ENCODE measurements around the gene RBMS3.

Gene RBMS3

GRCh38 chr3:29426302-29427226 lies 145.7 kb downstream of the RBMS3 start:
- H3K4me1 Mint-ChIP-seq: peaks cover 44% of the 10 kb centered on the region
- no peaks in the 10 kb centered on the region for H3K36me3 Mint-ChIP-seq (ENCODE audit: low read depth)
- H3K4me3 Mint-ChIP-seq: no peak overlapping the region
- peak overlapping the region in 1 of 3 experiments; percentile 29 for H3K27ac Mint-ChIP-seq
- no peaks in the 10 kb centered on the region for H3K9me3 Mint-ChIP-seq
- H3K27me3 Mint-ChIP-seq (ENCODE audit: low read depth): no peaks in the 10 kb centered on the region
- TF ChIP-seq CTCF (IDR thresholded peaks at IDR 0.05; ENCODE audit: unreplicated experiment in 3 of 3): no peak

- peak overlapping the region in 2 of 3 experiments; percentile 2 to 29 for H3K27ac Mint-ChIP-seq
- no peak for TF ChIP-seq CTCF (IDR thresholded peaks at IDR 0.05; ENCODE audit: unreplicated experiment in 3 of 3)
- no peaks in the 10 kb centered on the region for H3K36me3 Mint-ChIP-seq (ENCODE audit: low read depth)
- H3K9me3 Mint-ChIP-seq: no peaks in the 10 kb centered on the region
- H3K4me1 Mint-ChIP-seq: peaks cover 50% of the 10 kb centered on the region
- no peaks in the 10 kb centered on the region for H3K27me3 Mint-ChIP-seq (ENCODE audit: low read depth)
- H3K4me3 Mint-ChIP-seq: no peak overlapping the region
Measured at GRCh38 chr3:29427266-29428103, 146.6 kb downstream of the RBMS3 start.

GRCh38 chr3:29429055-29429679 lies 148.3 kb downstream of the RBMS3 start:
- no peak overlapping the region for H3K4me3 Mint-ChIP-seq
- H3K27ac Mint-ChIP-seq: peak overlapping the region; percentile 19 to 41 (median 25)
- H3K27me3 Mint-ChIP-seq (ENCODE audit: low read depth): no peaks in the 10 kb centered on the region
- H3K4me1 Mint-ChIP-seq: peaks cover 44% of the 10 kb centered on the region
- no peak for TF ChIP-seq CTCF (IDR thresholded peaks at IDR 0.05; ENCODE audit: unreplicated experiment in 3 of 3)
- no peaks in the 10 kb centered on the region for H3K9me3 Mint-ChIP-seq
- H3K36me3 Mint-ChIP-seq (ENCODE audit: low read depth): no peaks in the 10 kb centered on the region

- no peaks in the 10 kb centered on the region for H3K9me3 Mint-ChIP-seq
- no peak overlapping the region for H3K4me3 Mint-ChIP-seq
- peaks cover 5% of the 10 kb centered on the region for H3K36me3 Mint-ChIP-seq (ENCODE audit: low read depth)
- peak overlapping the region; percentile 75 to 84 (median 82) for H3K27ac Mint-ChIP-seq
- TF ChIP-seq CTCF (IDR thresholded peaks at IDR 0.05; ENCODE audit: unreplicated experiment in 3 of 3): no peak
- H3K4me1 Mint-ChIP-seq: peaks cover 44% of the 10 kb centered on the region
- H3K27me3 Mint-ChIP-seq (ENCODE audit: low read depth): no peaks in the 10 kb centered on the region
Measured at GRCh38 chr3:29430558-29430971, 149.7 kb downstream of the RBMS3 start.

GRCh38 chr3:29436612-29437323 lies 155.9 kb downstream of the RBMS3 start:
- no peak for TF ChIP-seq CTCF (IDR thresholded peaks at IDR 0.05; ENCODE audit: unreplicated experiment in 3 of 3)
- H3K4me3 Mint-ChIP-seq: no peak overlapping the region
- no peak overlapping the region for H3K27ac Mint-ChIP-seq
- no peaks in the 10 kb centered on the region for H3K9me3 Mint-ChIP-seq
- no peaks in the 10 kb centered on the region for H3K27me3 Mint-ChIP-seq (ENCODE audit: low read depth)
- H3K4me1 Mint-ChIP-seq: peaks cover 32% of the 10 kb centered on the region
- peaks cover 5% of the 10 kb centered on the region for H3K36me3 Mint-ChIP-seq (ENCODE audit: low read depth)
